WTC11 (cell line): ENCODE data around the gene MATR3. TPM values are rescaled to one million over a fixed set of nuclear protein-coding genes. Genes with fewer than 3 reads are reported as not detected.

ENCODE experiments used
- ATAC-seq: fragments of 200-7000 bp; cut with Tn5 transposase; 2 replicates; pipeline ENCODE4 v1.10.0; 2021; ENCODE audit warnings: mild to moderate bottlenecking, moderate library complexity
- CTCF ChIA-PET: fragments of 300-600 bp; sonication (Branson Sonifier 250); formaldehyde crosslinking; loops from one replicate; lab custom pipeline; 2021; ENCODE audit warnings: antibody characterized with exemption; lab: Charles Lee
- POLR2A ChIA-PET: fragments of 350-600 bp; sonication (Branson Sonifier 250); formaldehyde crosslinking; loops from one replicate; lab custom pipeline; 2021; ENCODE audit warnings: antibody characterized with exemption; lab: Charles Lee
- DNase-seq: peaks from one replicate; pipeline ENCODE4 v3.0.0; 2021; ENCODE audit warnings: low spot score
- H3K27ac Mint-ChIP-seq: 2 replicates; pipeline ENCODE4 v1.8.0; 2021; ENCODE audit warnings: mixed read lengths
- H3K27me3 Mint-ChIP-seq: 2 replicates; pipeline ENCODE4 v1.8.0; 2021; ENCODE audit warnings: low read depth, mild to moderate bottlenecking, moderate library complexity, mixed read lengths
- H3K36me3 Mint-ChIP-seq: 2 replicates; pipeline ENCODE4 v1.8.0; 2021; ENCODE audit warnings: mixed read lengths
- H3K4me1 Mint-ChIP-seq: 2 replicates; pipeline ENCODE4 v1.8.0; 2022; ENCODE audit warnings: mixed read lengths
- H3K4me3 Mint-ChIP-seq: 2 replicates; pipeline ENCODE4 v1.8.0; 2021; ENCODE audit warnings: mild to moderate bottlenecking, moderate library complexity, mixed read lengths
- H3K9me3 Mint-ChIP-seq: 2 replicates; pipeline ENCODE4 v1.8.0; 2021; ENCODE audit warnings: mixed read lengths
- ATF1 ChIP-seq: sonication (generic); formaldehyde crosslinking; IDR thresholded peaks from 2 replicates; pipeline ENCODE4 v1.8.1; 2023; ENCODE audit warnings: mild to moderate bottlenecking, moderate library complexity, missing genetic modification reagents
- GTF2I ChIP-seq: fragments of 250-450 bp; sonication (Bioruptor Pico); conservative IDR thresholded peaks from 2 replicates; pipeline ENCODE4 v1.4.0; 2021; ENCODE audit warnings: mild to moderate bottlenecking
- NR3C1 ChIP-seq: sonication (generic); formaldehyde crosslinking; conservative IDR thresholded peaks from 2 replicates; pipeline ENCODE4 v1.8.1; 2023; ENCODE audit warnings: low read depth, mild to moderate bottlenecking, missing genetic modification reagents
- PRRX2 ChIP-seq: fragments of 250-450 bp; sonication (Bioruptor Pico); IDR thresholded peaks from 2 replicates; pipeline ENCODE4 v1.8.0; 2021; ENCODE audit warnings: mild to moderate bottlenecking
- RORB ChIP-seq: fragments of 250-450 bp; sonication (Bioruptor Pico); IDR thresholded peaks from 2 replicates; pipeline ENCODE4 v1.9.0; 2021; ENCODE audit warnings: mild to moderate bottlenecking
- SMAD3 ChIP-seq: sonication (generic); formaldehyde crosslinking; IDR thresholded peaks from 2 replicates; pipeline ENCODE4 v1.8.0; 2022; ENCODE audit warnings: missing genetic modification reagents, mild to moderate bottlenecking, borderline replicate concordance
- TCF7 ChIP-seq: sonication (generic); formaldehyde crosslinking; IDR thresholded peaks from 2 replicates; pipeline ENCODE4 v1.8.0; 2022; ENCODE audit warnings: mild to moderate bottlenecking, low read depth, missing genetic modification reagents, moderate library complexity
- ZNF138 ChIP-seq: sonication (generic); formaldehyde crosslinking; conservative IDR thresholded peaks from 2 replicates; pipeline ENCODE4 v1.8.1; 2022; ENCODE audit warnings: mild to moderate bottlenecking, moderate library complexity, missing genetic modification reagents
- ZNF671 ChIP-seq: fragments of 250-450 bp; sonication (Bioruptor Pico); IDR thresholded peaks from 2 replicates; pipeline ENCODE4 v1.8.0; 2021; ENCODE audit warnings: mild to moderate bottlenecking
- total RNA-seq: library from RNA; stranded (reverse); gene quantifications from 3 replicates; pipeline ENCODE4 v1.2.3, GENCODE V29; 2021
- TF ChIP-seq, protein P1 (sequence below): sonication (generic); formaldehyde crosslinking; IDR thresholded peaks from 2 replicates; pipeline ENCODE4 v1.8.1; 2022; ENCODE audit warnings: mild to moderate bottlenecking, missing genetic modification reagents, moderate library complexity, borderline replicate concordance
- TF ChIP-seq, protein P2 (sequence below): fragments of 250-450 bp; sonication (Bioruptor Pico); IDR thresholded peaks from 2 replicates; pipeline ENCODE4 v1.8.0; 2021; ENCODE audit warnings: mild to moderate bottlenecking
- TF ChIP-seq, protein P3 (sequence below): sonication (generic); formaldehyde crosslinking; IDR thresholded peaks from 2 replicates; pipeline ENCODE4 v1.8.1; 2023; ENCODE audit warnings: mild to moderate bottlenecking, missing genetic modification reagents, moderate library complexity
- TF ChIP-seq, protein P4 (sequence below): sonication (generic); formaldehyde crosslinking; IDR thresholded peaks from 2 replicates; pipeline ENCODE4 v1.8.1; 2023; ENCODE audit warnings: mild to moderate bottlenecking, missing genetic modification reagents
- TF ChIP-seq, protein P5 (sequence below): fragments of 250-450 bp; sonication (Bioruptor Pico); IDR thresholded peaks from 2 replicates; pipeline ENCODE4 v1.9.0; 2021; ENCODE audit warnings: moderate library complexity, mild to moderate bottlenecking, inconsistent platforms, borderline replicate concordance
- TF ChIP-seq, protein P6 (sequence below): sonication (generic); formaldehyde crosslinking; IDR thresholded peaks from 2 replicates; pipeline ENCODE4 v1.8.1; 2022; ENCODE audit warnings: low read depth, mild to moderate bottlenecking, moderate library complexity, missing genetic modification reagents, borderline replicate concordance
- TF ChIP-seq, protein P7 (sequence below): sonication (generic); formaldehyde crosslinking; IDR thresholded peaks from 2 replicates; pipeline ENCODE4 v1.8.0; 2022; ENCODE audit warnings: mild to moderate bottlenecking, missing genetic modification reagents

Gene MATR3
- total RNA-seq, 1 experiment from 2014 or later = 290 TPM

DNA sequence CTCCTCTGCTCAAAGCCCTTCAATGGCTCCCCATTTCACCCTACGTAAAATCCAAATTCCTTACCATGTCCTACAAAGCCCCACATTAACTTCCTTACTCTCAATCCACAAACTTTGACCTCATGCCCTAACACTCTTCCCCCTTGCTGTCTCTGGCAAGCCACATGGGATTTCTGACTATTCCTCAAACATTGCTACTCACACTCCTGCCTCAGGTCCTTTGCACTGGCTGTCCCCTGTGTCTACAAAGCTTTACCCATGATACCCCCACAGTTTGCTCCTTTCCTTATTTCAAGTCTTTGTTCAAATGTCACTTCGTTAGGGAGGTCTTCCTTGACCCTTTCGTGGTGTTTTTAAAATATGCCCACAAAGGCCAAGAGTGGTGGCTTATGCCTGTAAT lies 40.4 kb upstream of the MATR3 start:
- ATAC-seq (no peak), DNase-seq (no peak)
- no peaks in the 10 kb centered on the region for H3K9me3 Mint-ChIP-seq
- no peaks in the 10 kb centered on the region for H3K27me3 Mint-ChIP-seq
- no peak overlapping the region for H3K27ac Mint-ChIP-seq
- peaks cover 3% of the 10 kb centered on the region for H3K4me1 Mint-ChIP-seq
- CTCF ChIA-PET = no interaction called here
- TF ChIP-seq, protein P1, sequence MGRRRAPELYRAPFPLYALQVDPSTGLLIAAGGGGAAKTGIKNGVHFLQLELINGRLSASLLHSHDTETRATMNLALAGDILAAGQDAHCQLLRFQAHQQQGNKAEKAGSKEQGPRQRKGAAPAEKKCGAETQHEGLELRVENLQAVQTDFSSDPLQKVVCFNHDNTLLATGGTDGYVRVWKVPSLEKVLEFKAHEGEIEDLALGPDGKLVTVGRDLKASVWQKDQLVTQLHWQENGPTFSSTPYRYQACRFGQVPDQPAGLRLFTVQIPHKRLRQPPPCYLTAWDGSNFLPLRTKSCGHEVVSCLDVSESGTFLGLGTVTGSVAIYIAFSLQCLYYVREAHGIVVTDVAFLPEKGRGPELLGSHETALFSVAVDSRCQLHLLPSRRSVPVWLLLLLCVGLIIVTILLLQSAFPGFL (CRISPR knock-in tag) = no peak
- no peak for TF ChIP-seq RORB (CRISPR knock-in tag)
- TF ChIP-seq, protein P2, sequence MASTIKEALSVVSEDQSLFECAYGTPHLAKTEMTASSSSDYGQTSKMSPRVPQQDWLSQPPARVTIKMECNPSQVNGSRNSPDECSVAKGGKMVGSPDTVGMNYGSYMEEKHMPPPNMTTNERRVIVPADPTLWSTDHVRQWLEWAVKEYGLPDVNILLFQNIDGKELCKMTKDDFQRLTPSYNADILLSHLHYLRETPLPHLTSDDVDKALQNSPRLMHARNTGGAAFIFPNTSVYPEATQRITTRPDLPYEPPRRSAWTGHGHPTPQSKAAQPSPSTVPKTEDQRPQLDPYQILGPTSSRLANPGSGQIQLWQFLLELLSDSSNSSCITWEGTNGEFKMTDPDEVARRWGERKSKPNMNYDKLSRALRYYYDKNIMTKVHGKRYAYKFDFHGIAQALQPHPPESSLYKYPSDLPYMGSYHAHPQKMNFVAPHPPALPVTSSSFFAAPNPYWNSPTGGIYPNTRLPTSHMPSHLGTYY (CRISPR knock-in tag) = no peak
- no peak for TF ChIP-seq GTF2I (CRISPR knock-in tag)
- no peak for TF ChIP-seq ZNF671 (CRISPR knock-in tag)
- TF ChIP-seq, protein P3, sequence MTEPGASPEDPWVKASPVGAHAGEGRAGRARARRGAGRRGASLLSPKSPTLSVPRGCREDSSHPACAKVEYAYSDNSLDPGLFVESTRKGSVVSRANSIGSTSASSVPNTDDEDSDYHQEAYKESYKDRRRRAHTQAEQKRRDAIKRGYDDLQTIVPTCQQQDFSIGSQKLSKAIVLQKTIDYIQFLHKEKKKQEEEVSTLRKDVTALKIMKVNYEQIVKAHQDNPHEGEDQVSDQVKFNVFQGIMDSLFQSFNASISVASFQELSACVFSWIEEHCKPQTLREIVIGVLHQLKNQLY (CRISPR knock-in tag) = no peak
- TF ChIP-seq, protein P4, sequence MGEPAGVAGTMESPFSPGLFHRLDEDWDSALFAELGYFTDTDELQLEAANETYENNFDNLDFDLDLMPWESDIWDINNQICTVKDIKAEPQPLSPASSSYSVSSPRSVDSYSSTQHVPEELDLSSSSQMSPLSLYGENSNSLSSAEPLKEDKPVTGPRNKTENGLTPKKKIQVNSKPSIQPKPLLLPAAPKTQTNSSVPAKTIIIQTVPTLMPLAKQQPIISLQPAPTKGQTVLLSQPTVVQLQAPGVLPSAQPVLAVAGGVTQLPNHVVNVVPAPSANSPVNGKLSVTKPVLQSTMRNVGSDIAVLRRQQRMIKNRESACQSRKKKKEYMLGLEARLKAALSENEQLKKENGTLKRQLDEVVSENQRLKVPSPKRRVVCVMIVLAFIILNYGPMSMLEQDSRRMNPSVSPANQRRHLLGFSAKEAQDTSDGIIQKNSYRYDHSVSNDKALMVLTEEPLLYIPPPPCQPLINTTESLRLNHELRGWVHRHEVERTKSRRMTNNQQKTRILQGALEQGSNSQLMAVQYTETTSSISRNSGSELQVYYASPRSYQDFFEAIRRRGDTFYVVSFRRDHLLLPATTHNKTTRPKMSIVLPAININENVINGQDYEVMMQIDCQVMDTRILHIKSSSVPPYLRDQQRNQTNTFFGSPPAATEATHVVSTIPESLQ (CRISPR knock-in tag) = no peak
- TF ChIP-seq, protein P5, sequence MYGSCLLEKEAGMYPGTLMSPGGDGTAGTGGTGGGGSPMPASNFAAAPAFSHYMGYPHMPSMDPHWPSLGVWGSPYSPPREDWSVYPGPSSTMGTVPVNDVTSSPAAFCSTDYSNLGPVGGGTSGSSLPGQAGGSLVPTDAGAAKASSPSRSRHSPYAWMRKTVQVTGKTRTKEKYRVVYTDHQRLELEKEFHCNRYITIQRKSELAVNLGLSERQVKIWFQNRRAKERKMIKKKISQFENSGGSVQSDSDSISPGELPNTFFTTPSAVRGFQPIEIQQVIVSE (CRISPR knock-in tag) = no peak
- TF ChIP-seq, protein P6, sequence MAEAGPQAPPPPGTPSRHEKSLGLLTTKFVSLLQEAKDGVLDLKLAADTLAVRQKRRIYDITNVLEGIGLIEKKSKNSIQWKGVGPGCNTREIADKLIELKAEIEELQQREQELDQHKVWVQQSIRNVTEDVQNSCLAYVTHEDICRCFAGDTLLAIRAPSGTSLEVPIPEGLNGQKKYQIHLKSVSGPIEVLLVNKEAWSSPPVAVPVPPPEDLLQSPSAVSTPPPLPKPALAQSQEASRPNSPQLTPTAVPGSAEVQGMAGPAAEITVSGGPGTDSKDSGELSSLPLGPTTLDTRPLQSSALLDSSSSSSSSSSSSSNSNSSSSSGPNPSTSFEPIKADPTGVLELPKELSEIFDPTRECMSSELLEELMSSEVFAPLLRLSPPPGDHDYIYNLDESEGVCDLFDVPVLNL (CRISPR knock-in tag) = no peak
- TF ChIP-seq ZNF138 (CRISPR knock-in tag) = no peak
- no peak for TF ChIP-seq PRRX2 (CRISPR knock-in tag)
- TF ChIP-seq ATF1 = no peak
- no peaks in the 10 kb centered on the region for H3K36me3 Mint-ChIP-seq
- POLR2A ChIA-PET = no interaction called here
- H3K4me3 Mint-ChIP-seq = no peak overlapping the region

DNA sequence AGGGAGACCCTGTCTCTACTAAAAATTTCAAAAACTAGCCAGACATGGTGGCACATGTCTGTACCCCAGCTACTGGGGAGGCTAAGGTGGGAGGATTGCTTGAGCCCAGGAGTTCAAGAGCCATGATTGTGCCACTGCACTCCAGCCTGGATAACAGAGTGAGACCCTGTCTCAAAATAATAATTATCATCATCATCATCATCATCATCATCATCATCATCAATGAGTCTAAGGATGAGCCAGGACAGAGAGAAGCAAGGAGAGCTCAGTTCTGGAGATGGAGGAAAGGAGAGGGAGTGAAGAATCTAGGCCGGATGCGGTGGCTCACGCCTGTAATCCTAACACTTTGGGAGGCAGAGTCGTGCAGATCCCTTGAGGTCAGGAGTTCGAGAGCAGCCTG lies 36.7 kb upstream of the MATR3 start:
- no peaks in the 10 kb centered on the region for H3K36me3 Mint-ChIP-seq
- ChIA-PET POLR2A (no interaction called here), CTCF (no interaction called here)
- peaks cover 2% of the 10 kb centered on the region; the same call in 1 of the 2 replicates for H3K4me1 Mint-ChIP-seq
- no peak overlapping the region for H3K4me3 Mint-ChIP-seq
- ATAC-seq (no peak), DNase-seq (no peak)
- no peaks in the 10 kb centered on the region for H3K9me3 Mint-ChIP-seq
- no peak overlapping the region for H3K27ac Mint-ChIP-seq
- no peaks in the 10 kb centered on the region; the same call in 1 of the 2 replicates for H3K27me3 Mint-ChIP-seq
- no peak for TF ChIP-seq SMAD3 (CRISPR knock-in tag)
- no peak for TF ChIP-seq GTF2I (CRISPR knock-in tag)
- TF ChIP-seq, protein P7, sequence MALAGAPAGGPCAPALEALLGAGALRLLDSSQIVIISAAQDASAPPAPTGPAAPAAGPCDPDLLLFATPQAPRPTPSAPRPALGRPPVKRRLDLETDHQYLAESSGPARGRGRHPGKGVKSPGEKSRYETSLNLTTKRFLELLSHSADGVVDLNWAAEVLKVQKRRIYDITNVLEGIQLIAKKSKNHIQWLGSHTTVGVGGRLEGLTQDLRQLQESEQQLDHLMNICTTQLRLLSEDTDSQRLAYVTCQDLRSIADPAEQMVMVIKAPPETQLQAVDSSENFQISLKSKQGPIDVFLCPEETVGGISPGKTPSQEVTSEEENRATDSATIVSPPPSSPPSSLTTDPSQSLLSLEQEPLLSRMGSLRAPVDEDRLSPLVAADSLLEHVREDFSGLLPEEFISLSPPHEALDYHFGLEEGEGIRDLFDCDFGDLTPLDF (CRISPR knock-in tag) = no peak
- TF ChIP-seq NR3C1 (CRISPR knock-in tag) = no peak
- no peak for TF ChIP-seq TCF7 (CRISPR knock-in tag)
- TF ChIP-seq, all 79 proteins: peak for 0
